BLaER1 treated with 17β-estradiol and CSF1 and Interleukin-3, amounts not matched to agents 10 nM and 100 nM (cell line): ENCODE data around the gene STX1B.

ENCODE experiments used
- H3K27ac ChIP-seq, 11 experiments: shearing (Covaris generic); formaldehyde crosslinking; 2 replicates each; pipeline ENCODE4 v1.8.1; 2022
- H3K27me3 ChIP-seq, 11 experiments: shearing (Covaris generic); formaldehyde crosslinking; 2 replicates each; pipeline ENCODE4 v1.8.1; 2022
- H3K36me3 ChIP-seq, 11 experiments: shearing (Covaris generic); formaldehyde crosslinking; 2 replicates each; pipeline ENCODE4 v1.8.1; 2022
- H3K4me1 ChIP-seq, 10 experiments: shearing (Covaris generic); formaldehyde crosslinking; 2 replicates each; pipeline ENCODE4 v1.8.1; 2022
- H3K4me2 ChIP-seq, 11 experiments: shearing (Covaris generic); formaldehyde crosslinking; 2 replicates each; pipeline ENCODE4 v1.8.1; 2022
- H3K4me3 ChIP-seq, 10 experiments: shearing (Covaris generic); formaldehyde crosslinking; 2 replicates each; pipeline ENCODE4 v1.8.1; 2022
- H3K9ac ChIP-seq, 11 experiments: shearing (Covaris generic); formaldehyde crosslinking; 2 replicates each; pipeline ENCODE4 v1.8.1; 2022
- H3K9me3 ChIP-seq, 11 experiments: shearing (Covaris generic); formaldehyde crosslinking; replicated peaks in 1 of 11; 2 replicates each; pipeline ENCODE4 v1.8.1; 2022
- H4K20me1 ChIP-seq, 11 experiments: shearing (Covaris generic); formaldehyde crosslinking; 2 replicates each; pipeline ENCODE4 v1.8.1; 2022
- Cebpa-rat ChIP-seq, 11 experiments: shearing (Covaris generic); IDR thresholded peaks; 2 replicates each; pipeline ENCODE4 v1.8.1; 2022

STX1B gene

DNA sequence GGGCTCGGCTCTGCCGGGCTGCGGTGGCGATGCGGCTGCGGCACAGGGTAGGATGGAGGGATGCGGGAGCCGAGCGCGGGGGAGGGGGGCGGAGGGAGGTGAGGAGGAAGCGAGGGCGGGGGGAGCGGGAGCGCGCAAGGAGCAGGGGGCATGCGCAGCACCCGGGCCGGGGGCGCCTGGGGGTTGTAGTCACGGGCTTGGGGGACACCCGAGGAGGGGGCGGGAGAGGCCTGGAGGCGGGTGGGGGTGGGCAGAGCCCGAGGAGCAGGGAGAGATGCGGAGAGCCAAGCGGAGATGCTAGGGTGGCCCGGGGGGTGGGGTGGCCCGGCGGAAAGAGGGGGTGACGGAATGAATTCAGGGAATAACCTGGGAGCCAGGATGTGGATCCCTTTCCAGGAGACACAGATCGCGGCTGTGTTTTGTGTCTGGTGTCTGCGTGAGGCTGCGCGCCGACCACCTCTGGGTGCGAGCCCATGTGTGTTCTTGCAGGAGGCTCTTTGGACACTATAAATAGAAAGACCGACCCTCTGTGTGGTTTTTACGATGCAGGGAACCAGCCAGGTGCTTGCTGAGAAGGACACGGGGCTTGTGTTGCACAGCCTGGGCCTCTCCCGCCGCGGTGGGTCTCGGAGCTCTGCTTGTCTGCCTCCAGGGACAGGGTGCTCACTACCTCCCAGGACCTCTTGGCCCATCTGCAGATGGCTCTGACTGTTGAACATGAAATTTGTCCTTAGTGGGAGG is at the start of gene STX1B:
TSS of gene STX1B (minus strand) at position 54 of the 741 bp plus-strand sequence. CDS start 242 bp downstream, outside the sequence.
- H3K4me3 ChIP-seq: peak within 1 kb of the TSS; percentile 23 to 67 (median 58); a peak in 19 of 20 replicates

GRCh38 chr16:31055613-31056012 is 45.2 kb upstream of the STX1B start:
- Histone ChIP-seq H3K9me3 (no peaks in the 10 kb centered on the region), H3K4me1 (peaks cover 0 to 27% (median 8%) of the 10 kb centered on the region in 10 experiments; a peak in 13 of 20 replicates), H3K36me3 (peaks cover 12 to 43% (median 32%) of the 10 kb centered on the region in 11 experiments), H4K20me1 (peaks cover 0 to 8% (median under 1%) of the 10 kb centered on the region in 11 experiments; a peak in 6 of 22 replicates), H3K27me3 (no peaks in the 10 kb centered on the region), H3K4me3 (no peak overlapping the region), H3K4me2 (no peak overlapping the region), H3K27ac (no peak overlapping the region), H3K9ac (no peak overlapping the region)
- no peak for TF ChIP-seq Cebpa-rat (IDR thresholded peaks at IDR 0.05)

More for the DNA sequence above, at the start of gene STX1B:
- peaks cover 6 to 38% (median 32%) of the 10 kb centered on the region in 10 experiments; a peak in 19 of 20 replicates for H3K4me1 ChIP-seq
- peaks cover 0 to 17% (median 8%) of the 10 kb centered on the region in 11 experiments; a peak in 9 of 22 replicates for H3K27me3 ChIP-seq
- H3K9me3 ChIP-seq: no peaks in the 10 kb centered on the region; a peak in 1 of 22 replicates
- TF ChIP-seq Cebpa-rat (IDR thresholded peaks at IDR 0.05): no peak
- peak within 1 kb of the TSS in 9 of 11 experiments; percentile 26 to 69 (median 61); a peak in 17 of 22 replicates for H3K9ac ChIP-seq
- no peaks in the 10 kb centered on the region for H3K36me3 ChIP-seq
- no peak within 1 kb of the TSS for H3K27ac ChIP-seq
- peak within 1 kb of the TSS; percentile 69 to 93 (median 82) for H3K4me2 ChIP-seq
- peaks cover 0 to 3% (median 0%) of the 10 kb centered on the region in 11 experiments; a peak in 3 of 22 replicates for H4K20me1 ChIP-seq

DNA sequence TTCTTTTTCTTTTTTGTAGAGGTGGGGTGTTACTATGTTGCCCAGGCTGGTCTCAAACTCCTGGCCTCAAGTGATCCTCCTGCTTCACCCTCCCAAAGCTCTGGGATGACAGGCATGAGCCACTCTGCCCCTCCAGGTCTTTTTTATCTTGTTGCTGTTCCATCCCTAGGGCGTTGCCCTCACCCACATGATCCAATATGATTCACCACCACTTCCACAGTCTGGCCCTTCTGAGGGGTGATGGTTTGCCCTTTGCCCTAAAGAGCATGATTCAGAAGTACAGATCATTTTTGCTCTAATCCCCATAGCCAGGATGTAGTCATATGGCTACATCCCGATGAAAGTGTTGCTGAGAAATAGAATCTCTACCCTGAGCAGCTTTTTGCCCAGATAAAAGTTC is 41.7 kb upstream of the STX1B start:
- H3K27me3 ChIP-seq: no peaks in the 10 kb centered on the region
- H3K36me3 ChIP-seq: peaks cover 0 to 10% (median 0%) of the 10 kb centered on the region in 11 experiments; a peak in 3 of 22 replicates
- TF ChIP-seq Cebpa-rat (IDR thresholded peaks at IDR 0.05): no peak
- H3K9ac ChIP-seq: peak overlapping the region in 2 of 11 experiments; percentile 32 to 43; a peak in 2 of 22 replicates
- no peak overlapping the region for H3K4me3 ChIP-seq
- H3K9me3 ChIP-seq: no peaks in the 10 kb centered on the region
- H3K4me1 ChIP-seq: peaks cover 0 to 51% (median 12%) of the 10 kb centered on the region in 10 experiments; a peak in 13 of 20 replicates
- no peaks in the 10 kb centered on the region for H4K20me1 ChIP-seq
- peak overlapping the region in 4 of 11 experiments; percentile 42 to 61 (median 58); a peak in 8 of 22 replicates for H3K27ac ChIP-seq
- peak overlapping the region in 5 of 11 experiments; percentile 58 to 78 (median 66); a peak in 10 of 22 replicates for H3K4me2 ChIP-seq

DNA sequence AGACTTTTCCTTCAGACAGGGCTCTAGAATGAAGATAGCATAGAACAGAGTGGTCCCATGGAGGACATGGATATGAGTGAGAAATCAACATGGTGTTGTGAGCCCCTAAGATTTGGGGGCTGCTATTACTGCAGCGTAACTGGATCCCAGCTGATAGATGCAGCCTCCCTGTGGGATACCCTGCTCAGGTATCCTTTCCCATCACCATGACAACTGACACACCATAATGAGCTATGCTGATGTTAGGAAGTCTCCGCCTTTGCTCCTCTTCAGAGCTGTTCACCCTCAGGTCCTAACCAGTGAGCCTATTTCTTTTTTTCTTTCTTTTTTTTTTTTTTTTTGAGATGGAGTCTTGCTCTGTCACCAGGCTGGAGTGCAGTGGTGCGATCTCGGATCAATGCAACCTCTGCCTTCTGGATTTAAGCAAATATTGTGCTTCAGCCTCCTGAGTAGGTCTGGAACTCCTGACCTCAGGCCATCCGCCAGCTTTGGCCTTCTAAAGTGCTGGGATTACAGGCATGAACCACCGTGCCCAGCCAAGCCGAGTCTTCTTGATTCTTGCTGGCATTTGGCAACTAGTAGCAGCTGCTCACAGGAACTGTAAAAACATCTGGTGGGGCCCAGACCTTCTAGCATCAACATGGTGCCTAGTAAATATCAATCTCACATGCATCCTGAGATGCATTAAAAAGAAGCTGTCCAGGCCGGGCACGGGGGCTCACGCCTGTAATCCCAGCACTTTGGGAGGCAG is 40.0 kb upstream of the STX1B start:
- Histone ChIP-seq H3K4me2 (no peak overlapping the region), H3K9me3 (no peaks in the 10 kb centered on the region), H3K9ac (no peak overlapping the region), H3K4me1 (peaks cover 0 to 51% (median 12%) of the 10 kb centered on the region in 10 experiments; a peak in 13 of 20 replicates), H3K4me3 (no peak overlapping the region), H4K20me1 (no peaks in the 10 kb centered on the region), H3K27me3 (no peaks in the 10 kb centered on the region), H3K36me3 (no peaks in the 10 kb centered on the region; a peak in 1 of 22 replicates), H3K27ac (no peak overlapping the region)
- TF ChIP-seq Cebpa-rat (IDR thresholded peaks at IDR 0.05): no peak

DNA sequence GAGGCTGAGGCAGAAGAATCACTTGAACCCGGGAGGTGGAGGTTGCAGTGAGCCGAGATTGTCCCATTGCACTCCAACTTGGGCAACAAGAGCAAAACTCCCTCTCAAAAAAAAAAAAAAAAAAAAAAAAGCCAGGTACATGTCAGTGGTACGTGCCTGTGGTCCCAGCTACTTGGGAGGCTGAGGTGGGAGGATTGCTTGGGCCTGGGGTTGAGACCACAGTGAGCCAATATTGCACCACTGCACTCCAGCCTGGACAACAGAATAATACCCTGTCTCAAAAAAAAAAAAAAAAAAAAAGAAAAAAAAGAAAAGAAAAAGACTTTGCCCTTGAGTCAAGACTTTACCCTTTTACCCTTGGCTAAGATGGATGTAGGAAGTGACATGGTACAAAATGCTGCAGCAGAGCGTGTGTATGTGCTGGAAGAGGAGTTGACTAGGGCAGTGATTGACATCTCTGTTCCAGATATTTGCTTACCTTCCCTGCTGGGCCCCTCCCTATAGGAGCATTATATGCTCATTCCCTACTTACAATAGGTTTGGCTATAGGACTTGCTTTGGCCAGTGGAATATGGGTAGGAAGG is 33.6 kb upstream of the STX1B start:
- Histone ChIP-seq H3K27ac (no peak overlapping the region), H4K20me1 (peaks cover 0 to 30% (median 0%) of the 10 kb centered on the region in 11 experiments; a peak in 8 of 22 replicates), H3K4me1 (peaks cover 0 to 21% (median 3%) of the 10 kb centered on the region in 10 experiments; a peak in 10 of 20 replicates), H3K27me3 (no peaks in the 10 kb centered on the region), H3K4me3 (no peak overlapping the region), H3K36me3 (peaks cover 37 to 57% (median 46%) of the 10 kb centered on the region in 11 experiments), H3K4me2 (no peak overlapping the region), H3K9ac (no peak overlapping the region), H3K9me3 (no peaks in the 10 kb centered on the region)
- no peak for TF ChIP-seq Cebpa-rat (IDR thresholded peaks at IDR 0.05)

- Histone ChIP-seq H3K27ac (no peak overlapping the region), H3K4me3 (no peak overlapping the region), H3K36me3 (peaks cover 43 to 63% (median 53%) of the 10 kb centered on the region in 11 experiments), H3K9ac (no peak overlapping the region), H3K27me3 (no peaks in the 10 kb centered on the region), H3K9me3 (no peaks in the 10 kb centered on the region), H4K20me1 (peaks cover 0 to 36% (median 0%) of the 10 kb centered on the region in 11 experiments; a peak in 8 of 22 replicates), H3K4me1 (peaks cover 0 to 14% (median under 1%) of the 10 kb centered on the region in 10 experiments; a peak in 10 of 20 replicates), H3K4me2 (no peak overlapping the region)
- no peak for TF ChIP-seq Cebpa-rat (IDR thresholded peaks at IDR 0.05)
Measured at GRCh38 chr16:31043352-31043751, 32.9 kb upstream of the STX1B start.

GRCh38 chr16:31042866-31043265 is 32.4 kb upstream of the STX1B start:
- Histone ChIP-seq H4K20me1 (peaks cover 0 to 41% (median 0%) of the 10 kb centered on the region in 11 experiments; a peak in 9 of 22 replicates), H3K9ac (no peak overlapping the region), H3K9me3 (no peaks in the 10 kb centered on the region), H3K4me3 (no peak overlapping the region), H3K27ac (no peak overlapping the region), H3K4me2 (no peak overlapping the region), H3K36me3 (peaks cover 48 to 68% (median 57%) of the 10 kb centered on the region in 11 experiments), H3K27me3 (no peaks in the 10 kb centered on the region), H3K4me1 (peaks cover 0 to 11% (median 0%) of the 10 kb centered on the region in 10 experiments; a peak in 4 of 20 replicates)
- TF ChIP-seq Cebpa-rat (IDR thresholded peaks at IDR 0.05): no peak

- H3K36me3 ChIP-seq: peaks cover 64 to 89% (median 83%) of the 10 kb centered on the region in 11 experiments
- no peak overlapping the region for H3K4me3 ChIP-seq
- no peak overlapping the region for H3K4me2 ChIP-seq
- peaks cover 5 to 38% (median 20%) of the 10 kb centered on the region in 10 experiments; a peak in 19 of 20 replicates for H3K4me1 ChIP-seq
- H3K27me3 ChIP-seq: no peaks in the 10 kb centered on the region
- H3K9me3 ChIP-seq: no peaks in the 10 kb centered on the region
- H3K27ac ChIP-seq: no peak overlapping the region
- no peak for TF ChIP-seq Cebpa-rat (IDR thresholded peaks at IDR 0.05)
- H4K20me1 ChIP-seq: peaks cover 7 to 63% (median 11%) of the 10 kb centered on the region in 11 experiments; a peak in 19 of 22 replicates
- 0 out of 22 replicates have a peak overlapping the region, but pooled peaks of 1 of the 11 experiments have one; percentile 38 for H3K9ac ChIP-seq
Measured at GRCh38 chr16:31038993-31039392, 28.6 kb upstream of the STX1B start.
